DND-41 (cell line): ENCODE results near the gene ITLN2.
"Not testable (repeated sequence)": the region's sequence is repeated elsewhere in the genome, so short reads cannot be mapped to it uniquely, and the experiment has no call there.

Experiments
- ATAC-seq: fragments of 200-7000 bp; cut with Tn5 transposase; 3 replicates; pipeline ENCODE4 v1.9.1; 2021; ENCODE audit warnings: low read depth; ENCODE audit not compliant: insufficient read depth
- DNase-seq: peaks from one replicate; pipeline ENCODE4 v3.0.0-alpha.2; 2020
- H2AFZ ChIP-seq: 2 replicates; pipeline ENCODE4 v1.6.0; 2012; ENCODE audit warnings: low read depth, low read length
- H3K27ac ChIP-seq: 2 replicates; pipeline ENCODE4 v1.5.1; 2012; ENCODE audit warnings: low read length, inconsistent platforms
- H3K27me3 ChIP-seq: fragments of 200-600 bp; sonication (generic); 2 replicates; pipeline ENCODE4 v1.6.0; 2012; ENCODE audit warnings: low read length, mild to moderate bottlenecking, inconsistent platforms; ENCODE audit not compliant: insufficient read depth, poor library complexity
- H3K36me3 ChIP-seq: 2 replicates; pipeline ENCODE4 v1.5.1; 2012; ENCODE audit warnings: low read length, inconsistent platforms; ENCODE audit not compliant: insufficient read depth
- H3K4me1 ChIP-seq: 2 replicates; pipeline ENCODE4 v1.5.1; 2012; ENCODE audit warnings: mild to moderate bottlenecking, low read length; ENCODE audit not compliant: insufficient read depth
- H3K4me2 ChIP-seq: 2 replicates; pipeline ENCODE4 v1.6.0; 2012; ENCODE audit warnings: mild to moderate bottlenecking, moderate library complexity, low read length, inconsistent platforms; ENCODE audit not compliant: insufficient read depth
- H3K4me3 ChIP-seq, 2 experiments: fragments of 200-600 bp in 1 of 2; shearing (Covaris generic) in 1 of 2; 2 replicates each; pipeline ENCODE4 v1.5.1; 2012 to 2016; ENCODE audit warnings: inconsistent platforms in 2 of 2, low read length in 2 of 2, mild to moderate bottlenecking in 2 of 2, low read depth in 1 of 2, moderate library complexity in 1 of 2
- H3K79me2 ChIP-seq: 2 replicates; pipeline ENCODE4 v1.6.0; 2012; ENCODE audit warnings: low read length, inconsistent platforms; ENCODE audit not compliant: insufficient read depth
- H3K9ac ChIP-seq: 2 replicates; pipeline ENCODE4 v1.6.0; 2012; ENCODE audit warnings: low read depth, mild to moderate bottlenecking, inconsistent platforms, low read length, moderate library complexity
- H3K9me3 ChIP-seq: 2 replicates; pipeline ENCODE4 v1.5.1; 2012; ENCODE audit warnings: low read length, moderate library complexity, mild to moderate bottlenecking, inconsistent platforms; ENCODE audit not compliant: insufficient read depth, severe bottlenecking
- H4K20me1 ChIP-seq: 2 replicates; pipeline ENCODE4 v1.6.0; 2012; ENCODE audit warnings: low read length; ENCODE audit not compliant: insufficient read depth
- CTCF ChIP-seq: IDR thresholded peaks from 2 replicates; pipeline ENCODE4 v1.5.1; 2012; ENCODE audit warnings: borderline replicate concordance, low read length, moderate library complexity, mild to moderate bottlenecking; ENCODE audit not compliant: poor library complexity, severe bottlenecking; ENCODE audit errors: extremely low read depth
- EZH2 ChIP-seq: IDR thresholded peaks from 3 replicates; pipeline ENCODE4 v1.6.1; 2012; ENCODE audit warnings: borderline replicate concordance, low read depth, mild to moderate bottlenecking, moderate library complexity, low read length, inconsistent platforms; ENCODE audit not compliant: severe bottlenecking

Gene ITLN2

GRCh38 chr1:160905617-160905989 lies 49.0 kb downstream of the ITLN2 start:
- no peaks in the 10 kb centered on the region for H3K4me1 ChIP-seq
- H4K20me1 ChIP-seq: no peaks in the 10 kb centered on the region
- H3K9me3 ChIP-seq: no peaks in the 10 kb centered on the region
- no peak for DNase-seq
- H3K4me3 ChIP-seq: no peak overlapping the region
- H3K9ac ChIP-seq: no peak overlapping the region
- TF ChIP-seq EZH2 (no peak), CTCF (no peak)
- no peaks in the 10 kb centered on the region for H3K79me2 ChIP-seq
- no peak overlapping the region for H3K4me2 ChIP-seq
- no peak overlapping the region for H3K27ac ChIP-seq
- H3K36me3 ChIP-seq: no peaks in the 10 kb centered on the region
- H2AFZ ChIP-seq: no peak overlapping the region
- no peak for ATAC-seq
- no peaks in the 10 kb centered on the region for H3K27me3 ChIP-seq

GRCh38 chr1:160904783-160905616 lies 49.6 kb downstream of the ITLN2 start:
- no peak overlapping the region for H3K9ac ChIP-seq
- H3K4me3 ChIP-seq: no peak overlapping the region
- H3K36me3 ChIP-seq: no peaks in the 10 kb centered on the region
- H3K79me2 ChIP-seq: no peaks in the 10 kb centered on the region
- DNase-seq (no peak), ATAC-seq (no peak)
- no peaks in the 10 kb centered on the region for H3K27me3 ChIP-seq
- no peaks in the 10 kb centered on the region for H3K4me1 ChIP-seq
- no peak overlapping the region for H3K4me2 ChIP-seq
- H3K27ac ChIP-seq: no peak overlapping the region
- no peaks in the 10 kb centered on the region for H3K9me3 ChIP-seq
- TF ChIP-seq CTCF (no peak), EZH2 (no peak)
- no peaks in the 10 kb centered on the region for H4K20me1 ChIP-seq
- H2AFZ ChIP-seq: no peak overlapping the region

- H3K4me3 ChIP-seq, H3K4me1 ChIP-seq, H3K27ac ChIP-seq, H3K4me2 ChIP-seq, DNase-seq, H4K20me1 ChIP-seq, H3K9me3 ChIP-seq, ATAC-seq, H3K9ac ChIP-seq, H3K36me3 ChIP-seq, H3K79me2 ChIP-seq, H3K27me3 ChIP-seq, H2AFZ ChIP-seq: not testable (repeated sequence)
These were observed 52.4 kb downstream of the ITLN2 start for GRCh38 chr1:160902251-160902650.

- Histone ChIP-seq H3K27ac (no peak overlapping the region), H3K9me3 (no peaks in the 10 kb centered on the region), H3K36me3 (no peaks in the 10 kb centered on the region), H2AFZ (no peak overlapping the region), H3K4me1 (no peaks in the 10 kb centered on the region), H3K4me3 (no peak overlapping the region), H4K20me1 (no peaks in the 10 kb centered on the region), H3K9ac (no peak overlapping the region), H3K27me3 (no peaks in the 10 kb centered on the region), H3K79me2 (no peaks in the 10 kb centered on the region), H3K4me2 (no peak overlapping the region)
- TF ChIP-seq CTCF: no peak
- no peak for TF ChIP-seq EZH2
- ATAC-seq: no peak; the same call in 2 of the 3 replicates
- no peak for DNase-seq
These were observed 52.8 kb downstream of the ITLN2 start for GRCh38 chr1:160901768-160902167.

GRCh38 chr1:160900683-160901082 lies 53.9 kb downstream of the ITLN2 start:
- H3K4me3 ChIP-seq, DNase-seq, H3K4me2 ChIP-seq, ATAC-seq, H3K4me1 ChIP-seq, H4K20me1 ChIP-seq, H2AFZ ChIP-seq, H3K79me2 ChIP-seq, H3K9ac ChIP-seq, H3K9me3 ChIP-seq, H3K27ac ChIP-seq, H3K36me3 ChIP-seq, H3K27me3 ChIP-seq: not testable (repeated sequence)
